Activated CD4-positive, CD25-positive, alpha-beta regulatory T cell (primary cell): Measurements from ENCODE around the gene CLN6.
"Not testable (repeated sequence)": the region's sequence is repeated elsewhere in the genome, so short reads cannot be mapped to it uniquely, and the experiment has no call there.

Source experiments
- DNase-seq, 4 experiments: peaks; one replicate each; lab custom pipeline; 2025; lab: John Stamatoyannopoulos, UW

Gene CLN6

GRCh38 chr15:68206711-68207151 is 22.8 kb downstream of the CLN6 start:
- no peak for DNase-seq

GRCh38 chr15:68205954-68206539 is 23.5 kb downstream of the CLN6 start:
- DNase-seq, result no peak

DNA sequence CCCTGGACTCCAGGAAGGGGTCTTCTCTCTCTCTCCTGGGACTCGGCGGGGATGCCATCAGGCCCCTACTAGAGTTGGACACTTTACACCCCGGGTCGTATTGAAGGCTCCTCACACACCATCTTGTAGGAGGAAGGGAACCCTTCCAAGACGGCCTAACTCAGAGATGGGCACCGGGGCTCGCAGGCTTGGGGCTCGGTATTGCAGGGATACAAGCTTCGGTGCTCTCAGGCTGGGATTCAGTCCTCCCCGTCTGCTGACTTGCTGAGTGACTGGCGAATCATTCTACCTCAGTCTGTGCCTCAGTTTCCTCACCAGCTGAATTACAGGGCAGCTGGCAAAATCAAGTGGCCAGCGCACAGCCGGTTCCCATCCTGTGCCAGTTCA is 24.0 kb downstream of the CLN6 start:
- DNase-seq, result no peak

DNA sequence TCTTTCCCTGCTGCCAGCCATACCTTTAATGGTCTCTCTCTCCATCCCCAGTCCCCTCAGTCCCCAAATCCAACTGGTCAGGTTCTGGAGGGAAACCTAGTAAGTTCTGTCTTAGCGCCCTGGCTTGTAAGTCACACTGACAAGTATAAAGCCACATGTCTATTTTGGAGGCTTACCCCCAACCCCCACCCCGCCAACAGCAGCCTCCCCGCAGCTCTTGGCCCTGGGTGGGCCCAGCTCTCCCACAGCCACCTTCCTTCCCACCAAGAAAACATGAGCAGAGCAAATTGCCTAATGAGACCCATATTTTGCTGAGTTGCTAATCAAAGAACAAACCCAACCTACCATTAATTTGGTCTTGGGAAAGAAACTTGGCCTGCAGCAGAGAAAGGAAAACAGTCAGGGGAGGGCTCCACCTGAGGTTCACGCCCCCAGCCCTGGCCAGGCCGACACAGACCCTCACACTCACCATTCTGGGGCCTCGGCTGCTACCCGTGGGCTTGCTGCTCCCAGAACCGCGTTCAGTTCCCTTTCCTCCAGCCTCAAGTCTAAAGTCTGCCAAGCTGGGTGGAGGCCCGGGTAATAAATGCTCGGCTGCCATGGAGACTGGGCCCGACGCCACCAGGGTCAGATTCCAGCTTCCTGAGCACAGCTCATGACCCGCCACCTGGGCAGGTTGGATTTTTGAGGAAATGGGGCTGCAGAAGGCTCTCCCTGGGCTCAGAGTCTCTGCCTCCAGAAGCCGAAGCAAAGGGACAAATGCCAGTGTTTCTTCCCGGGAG is 24.6 kb downstream of the CLN6 start, which contains the start of gene CALML4:
TSS of gene CALML4 (minus strand) at position 557 of the 782 bp plus-strand sequence. CDS start at position 472, 85 bp downstream.
- no peak for DNase-seq

GRCh38 chr15:68204361-68204760 is 25.2 kb downstream of the CLN6 start:
- no peak for DNase-seq

GRCh38 chr15:68203956-68204355 is 25.6 kb downstream of the CLN6 start:
- DNase-seq, result no peak

DNA sequence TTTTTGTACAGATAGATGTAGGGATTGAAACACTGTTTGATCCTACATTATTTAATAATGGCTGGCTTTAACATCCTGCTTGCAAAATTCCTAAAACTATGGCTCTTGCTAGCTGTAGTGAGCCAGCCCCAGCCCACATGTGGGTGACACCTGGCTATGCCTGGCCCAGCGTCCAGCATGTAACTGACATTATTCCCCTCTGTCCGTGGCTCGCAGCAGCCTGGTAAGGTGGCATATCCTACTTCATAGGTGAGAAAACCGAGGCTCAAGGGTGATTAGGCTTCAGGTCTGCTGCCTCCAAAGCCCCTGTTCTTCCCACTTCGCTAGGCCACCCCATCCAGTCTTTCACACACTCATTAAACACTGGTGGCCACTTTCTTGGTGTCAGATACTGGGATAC is 26.0 kb downstream of the CLN6 start:
- DNase-seq, result no peak

DNA sequence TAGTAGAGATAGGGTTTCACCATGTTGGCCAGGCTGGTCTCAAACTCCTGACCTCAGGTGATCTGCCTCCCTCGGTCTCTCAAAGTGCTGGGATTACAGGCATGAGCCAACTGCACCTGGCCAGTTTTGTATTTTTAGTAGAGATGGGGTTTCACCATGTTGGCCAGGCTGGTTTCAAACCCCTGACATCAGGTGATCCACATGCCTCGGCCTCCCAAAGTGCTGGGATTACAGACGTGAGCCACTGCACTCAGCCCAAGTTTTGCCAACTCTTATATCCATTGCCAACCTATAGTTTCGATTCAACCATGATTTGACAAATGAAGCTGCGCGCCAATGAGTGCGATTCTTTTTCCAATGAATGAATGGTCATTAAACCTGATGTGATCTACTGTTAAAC is 26.5 kb downstream of the CLN6 start:
- DNase-seq, result not testable (repeated sequence)

- DNase-seq, result no peak
These were observed 27.7 kb downstream of the CLN6 start for GRCh38 chr15:68201879-68202261.

GRCh38 chr15:68201153-68201878 is 28.2 kb downstream of the CLN6 start:
- no peak for DNase-seq

DNA sequence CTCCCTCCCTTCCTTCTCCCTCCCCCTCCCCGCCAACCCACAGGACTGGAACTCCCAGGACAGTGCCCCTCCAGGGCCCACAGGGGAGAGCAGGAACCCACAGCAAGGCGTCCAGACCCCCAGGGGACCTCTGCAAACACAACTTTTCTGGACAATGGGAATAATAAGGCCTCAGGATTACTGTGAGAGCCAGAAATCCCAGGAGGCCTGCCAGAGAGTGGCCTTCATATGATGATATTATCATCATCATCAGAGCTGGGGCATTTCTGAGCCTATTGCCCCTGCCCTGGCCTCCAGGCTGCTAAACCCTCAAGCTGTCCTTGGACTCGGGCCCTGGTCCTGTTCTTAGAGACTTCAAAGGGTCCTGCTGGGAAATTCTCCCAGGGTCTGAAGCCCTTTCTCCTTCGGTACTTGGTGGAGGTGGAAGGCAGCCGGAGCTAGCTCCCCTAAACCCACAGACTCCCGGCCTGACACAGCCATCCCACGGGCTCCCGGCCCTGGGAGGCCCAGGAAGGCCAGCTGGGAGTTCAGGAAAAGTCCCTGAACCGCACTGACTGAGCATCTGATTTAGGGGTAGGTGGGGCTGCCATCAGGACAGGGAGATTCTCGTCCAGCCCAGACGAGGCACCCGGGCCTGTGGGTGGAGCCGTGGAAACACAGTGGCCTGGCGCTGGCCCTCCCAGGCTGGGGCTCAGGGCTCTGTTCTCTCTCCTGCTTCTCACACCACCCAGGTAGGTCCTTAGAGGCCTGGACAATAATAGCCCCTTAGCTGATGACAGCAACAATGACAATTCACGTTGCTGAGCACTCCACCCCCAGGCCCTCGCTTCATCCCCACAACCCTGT is 29.3 kb downstream of the CLN6 start:
- no peak for DNase-seq

DNA sequence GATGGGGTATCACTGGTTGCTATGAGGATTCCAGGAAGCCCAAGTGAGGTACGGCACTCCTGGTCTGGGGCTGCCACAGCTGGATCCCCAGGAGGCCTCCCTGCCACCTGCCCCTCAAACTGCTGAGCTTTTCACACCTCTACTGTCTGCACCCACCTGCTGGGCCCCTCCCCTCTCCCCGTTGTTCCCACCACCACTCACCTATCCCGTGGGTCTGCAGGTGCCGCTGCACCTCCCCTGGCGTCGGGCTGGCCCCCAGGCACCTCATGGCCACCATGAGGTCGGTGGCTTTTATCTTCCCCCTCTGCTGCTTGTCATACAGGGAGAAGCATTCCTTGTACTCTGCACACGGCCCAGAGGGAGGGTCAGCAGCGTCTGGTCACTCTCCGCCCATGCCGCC is 30.2 kb downstream of the CLN6 start:
- no peak for DNase-seq

DNA sequence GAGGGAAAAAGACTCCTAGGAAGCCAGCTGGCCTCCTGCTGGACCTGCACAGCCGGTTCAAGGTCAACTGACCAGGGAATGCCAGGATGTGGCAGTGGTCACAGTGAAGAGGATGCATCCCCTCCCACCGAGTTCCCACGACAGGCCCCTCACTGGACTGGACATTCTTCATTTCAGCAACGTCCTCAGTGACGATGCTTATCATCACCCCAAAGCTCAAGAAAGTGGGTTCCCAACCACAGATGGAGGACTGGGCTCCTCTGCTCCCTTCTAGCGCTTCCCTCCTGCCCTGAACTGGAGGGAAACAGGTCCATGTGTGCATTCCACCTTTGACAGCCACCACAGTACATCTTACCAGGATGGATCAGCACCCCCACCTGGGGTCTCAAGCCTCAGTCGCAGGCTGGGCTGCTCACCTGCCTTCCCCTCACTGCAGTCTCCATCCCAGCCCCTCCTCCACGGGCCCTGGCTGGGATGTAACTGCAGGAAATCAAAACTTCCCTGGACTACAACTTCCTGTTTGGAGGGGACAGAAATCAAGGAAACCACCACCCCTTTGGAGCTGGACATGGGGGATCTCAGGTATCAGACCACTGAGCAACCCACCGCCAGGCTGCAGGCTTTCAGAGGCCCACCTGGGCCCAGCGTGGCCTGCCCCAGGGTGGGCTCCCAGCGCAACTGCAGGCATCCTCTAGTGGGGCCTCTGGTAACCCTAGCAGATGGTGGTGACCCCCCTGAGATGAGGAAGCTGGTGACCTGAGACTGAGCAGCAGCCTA is 31.7 kb downstream of the CLN6 start:
- no peak for DNase-seq

DNA sequence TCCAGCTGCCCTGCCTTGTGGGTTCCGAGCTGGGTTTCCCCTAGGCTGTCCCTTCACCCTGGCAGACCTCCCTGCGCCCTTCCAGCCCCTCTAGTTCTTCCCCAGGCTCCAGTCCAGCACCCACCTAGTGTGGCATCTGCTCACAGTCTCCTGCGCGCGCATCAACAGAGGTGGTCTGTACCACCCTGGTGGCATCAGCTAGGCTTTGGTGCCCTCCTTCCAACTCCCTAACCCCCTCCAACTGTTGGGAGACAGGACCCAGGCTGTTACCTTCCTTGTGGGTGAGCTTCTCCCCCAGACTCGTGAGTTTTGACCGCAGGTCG is 32.4 kb downstream of the CLN6 start:
- DNase-seq, result no peak

DNA sequence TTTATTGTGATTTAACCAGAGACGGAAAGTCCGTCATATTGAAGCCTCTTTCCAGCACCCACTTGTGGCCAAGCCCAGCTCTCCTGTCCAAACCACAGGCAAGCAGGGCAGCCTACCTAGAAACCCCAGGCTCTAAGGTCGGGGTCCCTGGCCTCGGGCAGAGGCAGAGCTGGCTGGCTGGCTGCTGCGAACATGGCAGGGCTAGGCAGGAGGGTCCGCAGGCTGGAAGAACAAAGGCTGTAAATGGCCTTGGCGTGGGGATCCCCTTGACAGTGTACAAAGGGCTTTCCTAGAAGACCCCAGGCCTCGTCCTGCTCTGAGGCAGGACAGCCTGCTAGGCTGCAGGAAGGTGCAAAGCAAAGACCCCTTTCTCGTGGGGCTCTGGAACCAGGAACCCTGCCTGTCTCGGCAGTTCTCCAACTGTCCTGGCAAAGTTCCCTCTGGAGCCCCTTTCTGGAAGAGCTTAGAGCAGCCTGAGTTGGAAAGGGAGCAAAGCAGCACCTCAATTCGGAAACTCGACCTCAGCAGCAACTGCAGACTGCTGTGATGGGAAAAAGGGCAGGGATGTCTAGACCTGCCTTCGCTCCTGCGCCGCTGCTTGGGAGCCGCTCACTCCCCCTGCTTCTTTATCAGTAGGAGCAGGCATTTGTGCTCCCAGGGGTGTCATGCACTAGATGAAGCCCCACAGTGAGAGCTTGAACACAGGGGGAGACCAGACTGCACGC is 32.9 kb downstream of the CLN6 start:
- no peak for DNase-seq

DNA sequence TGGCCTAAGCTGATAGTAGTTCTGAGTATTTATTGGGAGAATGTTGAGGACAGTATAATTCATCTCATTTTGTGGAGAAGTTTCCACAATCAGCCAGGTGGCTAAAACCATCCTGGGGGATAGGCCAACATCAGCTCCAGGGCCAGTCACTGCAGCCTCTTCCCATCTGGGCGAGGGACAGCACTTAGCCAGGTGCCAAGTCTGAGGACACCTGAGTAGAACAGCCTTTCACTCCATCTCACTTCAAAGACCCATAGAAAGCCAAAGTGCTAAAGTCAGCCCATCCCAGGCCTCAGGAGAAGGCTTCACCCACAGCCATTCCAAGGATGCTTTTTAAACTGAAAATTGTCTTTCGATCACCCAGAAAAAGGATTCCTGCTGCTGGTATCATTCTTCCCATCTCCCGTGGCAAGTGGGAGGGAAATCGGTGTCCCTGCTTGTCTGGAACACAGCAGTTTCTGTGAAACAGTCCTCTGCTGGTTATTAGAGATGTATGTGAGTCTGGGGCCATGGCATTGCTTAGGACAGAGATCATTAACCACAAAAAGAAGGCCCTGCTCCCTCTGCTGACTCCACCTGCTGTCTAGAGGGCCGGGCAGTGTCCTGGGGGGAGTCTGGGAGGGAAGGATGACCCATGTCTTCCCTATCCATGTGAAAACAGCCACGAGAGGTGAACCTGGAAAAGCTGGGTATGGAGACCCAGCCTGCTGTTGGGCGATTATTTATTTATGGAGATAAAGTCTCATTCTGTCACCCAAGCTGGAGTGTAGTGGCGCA is 34.0 kb downstream of the CLN6 start:
- DNase-seq, result no peak

- DNase-seq, result no peak
These were observed 36.6 kb downstream of the CLN6 start for GRCh38 chr15:68192804-68193486.

- no peak for DNase-seq
These were observed 37.4 kb downstream of the CLN6 start for GRCh38 chr15:68192117-68192516.

- DNase-seq, result no peak
These were observed 38.0 kb downstream of the CLN6 start for GRCh38 chr15:68191555-68191954.
